Measurements from ENCODE around the gene IRX3. TPM values are rescaled to one million over a fixed set of nuclear protein-coding genes. Genes with fewer than 3 reads are reported as not detected.
"Not testable (repeated sequence)": the region's sequence is repeated elsewhere in the genome, so short reads cannot be mapped to it uniquely, and the experiment has no call there.

Gene IRX3
- total RNA-seq, 1 experiment from 2014 or later: 84.1 TPM

GRCh38 chr16:54275956-54276355, 10.6 kb downstream of the IRX3 start:
- DNase-seq (ENCODE audit: low read depth): no peak

GRCh38 chr16:54273566-54273965, 13.0 kb downstream of the IRX3 start:
- no peak for DNase-seq (ENCODE audit: low read depth)

- no peak for DNase-seq (ENCODE audit: low read depth)
Measured at GRCh38 chr16:54270711-54271110, 15.9 kb downstream of the IRX3 start.

GRCh38 chr16:54269461-54269860, 17.1 kb downstream of the IRX3 start:
- no peak for DNase-seq (ENCODE audit: low read depth)

- no peak for DNase-seq (ENCODE audit: low read depth)
Measured at GRCh38 chr16:54268766-54269165, 17.8 kb downstream of the IRX3 start.

- no peak for DNase-seq (ENCODE audit: low read depth)
Measured at GRCh38 chr16:54268340-54268739, 18.2 kb downstream of the IRX3 start.

- DNase-seq (ENCODE audit: low read depth): peak; percentile 61
Measured at GRCh38 chr16:54266363-54266955, 20.1 kb downstream of the IRX3 start.

GRCh38 chr16:54265575-54266107, 20.9 kb downstream of the IRX3 start:
- peak; percentile 35 for DNase-seq (ENCODE audit: low read depth)

- no peak for DNase-seq (ENCODE audit: low read depth)
Measured at GRCh38 chr16:54253118-54253517, 33.5 kb downstream of the IRX3 start.

- no peak for DNase-seq (ENCODE audit: low read depth)
Measured at GRCh38 chr16:54248863-54249710, 37.5 kb downstream of the IRX3 start.

- DNase-seq (ENCODE audit: low read depth): not testable (repeated sequence)
Measured at GRCh38 chr16:54247705-54248104, 38.9 kb downstream of the IRX3 start.

GRCh38 chr16:54246454-54246821, 40.1 kb downstream of the IRX3 start:
- DNase-seq (ENCODE audit: low read depth): no peak

GRCh38 chr16:54245788-54246453, 40.7 kb downstream of the IRX3 start:
- DNase-seq (ENCODE audit: low read depth): no peak

- no peak for DNase-seq (ENCODE audit: low read depth)
Measured at GRCh38 chr16:54244061-54244886, 42.3 kb downstream of the IRX3 start.

GRCh38 chr16:54243202-54243601, 43.4 kb downstream of the IRX3 start:
- DNase-seq (ENCODE audit: low read depth): no peak

GRCh38 chr16:54242199-54242598, 44.4 kb downstream of the IRX3 start:
- no peak for DNase-seq (ENCODE audit: low read depth)

GRCh38 chr16:54241525-54241924, 45.1 kb downstream of the IRX3 start:
- DNase-seq (ENCODE audit: low read depth): no peak

- no peak for DNase-seq (ENCODE audit: low read depth)
Measured at GRCh38 chr16:54240271-54241129, 46.1 kb downstream of the IRX3 start.

GRCh38 chr16:54239456-54239855, 47.1 kb downstream of the IRX3 start:
- no peak for DNase-seq (ENCODE audit: low read depth)

- DNase-seq (ENCODE audit: low read depth): no peak
Measured at GRCh38 chr16:54236773-54237172, 49.8 kb downstream of the IRX3 start.

GRCh38 chr16:54233615-54234014, 53.0 kb downstream of the IRX3 start:
- no peak for DNase-seq (ENCODE audit: low read depth)

All from LHCN-M2 (cell line).